Measurements from ENCODE around the gene SLC40A1.

DNA sequence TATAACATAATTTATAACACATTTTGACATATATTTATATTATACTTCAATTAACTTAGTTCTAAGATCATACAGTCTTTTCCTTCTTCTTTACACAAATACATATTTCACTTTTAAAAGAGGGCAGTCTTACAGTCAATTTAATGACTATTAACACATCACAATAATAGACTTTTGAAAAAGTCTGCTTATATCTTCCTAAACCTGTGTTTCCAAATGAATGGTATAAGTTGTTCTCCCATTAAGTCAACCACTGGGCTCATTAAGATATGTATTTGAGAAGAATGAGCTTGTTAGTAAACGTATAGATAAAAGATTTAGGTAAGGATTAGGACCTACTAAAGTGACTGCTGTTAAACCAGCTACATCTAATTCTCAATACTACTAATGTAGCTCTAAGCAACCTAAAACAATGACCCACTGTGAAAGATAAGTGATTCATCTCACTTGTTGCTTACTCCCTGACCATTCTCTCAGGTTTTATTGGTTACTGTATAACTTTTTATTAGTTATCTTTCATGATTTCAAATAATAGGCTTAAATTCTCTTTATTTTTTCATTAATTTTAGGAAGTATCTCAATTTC, 27.0 kb downstream of the SLC40A1 start:
- TF ChIP-seq POLR2A (IDR thresholded peaks at IDR 0.05), result no peak
- TF ChIP-seq, protein P1, sequence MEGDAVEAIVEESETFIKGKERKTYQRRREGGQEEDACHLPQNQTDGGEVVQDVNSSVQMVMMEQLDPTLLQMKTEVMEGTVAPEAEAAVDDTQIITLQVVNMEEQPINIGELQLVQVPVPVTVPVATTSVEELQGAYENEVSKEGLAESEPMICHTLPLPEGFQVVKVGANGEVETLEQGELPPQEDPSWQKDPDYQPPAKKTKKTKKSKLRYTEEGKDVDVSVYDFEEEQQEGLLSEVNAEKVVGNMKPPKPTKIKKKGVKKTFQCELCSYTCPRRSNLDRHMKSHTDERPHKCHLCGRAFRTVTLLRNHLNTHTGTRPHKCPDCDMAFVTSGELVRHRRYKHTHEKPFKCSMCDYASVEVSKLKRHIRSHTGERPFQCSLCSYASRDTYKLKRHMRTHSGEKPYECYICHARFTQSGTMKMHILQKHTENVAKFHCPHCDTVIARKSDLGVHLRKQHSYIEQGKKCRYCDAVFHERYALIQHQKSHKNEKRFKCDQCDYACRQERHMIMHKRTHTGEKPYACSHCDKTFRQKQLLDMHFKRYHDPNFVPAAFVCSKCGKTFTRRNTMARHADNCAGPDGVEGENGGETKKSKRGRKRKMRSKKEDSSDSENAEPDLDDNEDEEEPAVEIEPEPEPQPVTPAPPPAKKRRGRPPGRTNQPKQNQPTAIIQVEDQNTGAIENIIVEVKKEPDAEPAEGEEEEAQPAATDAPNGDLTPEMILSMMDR (IDR thresholded peaks at IDR 0.05), result no peak
